ENCODE measurements around the gene GPR107.

DNA sequence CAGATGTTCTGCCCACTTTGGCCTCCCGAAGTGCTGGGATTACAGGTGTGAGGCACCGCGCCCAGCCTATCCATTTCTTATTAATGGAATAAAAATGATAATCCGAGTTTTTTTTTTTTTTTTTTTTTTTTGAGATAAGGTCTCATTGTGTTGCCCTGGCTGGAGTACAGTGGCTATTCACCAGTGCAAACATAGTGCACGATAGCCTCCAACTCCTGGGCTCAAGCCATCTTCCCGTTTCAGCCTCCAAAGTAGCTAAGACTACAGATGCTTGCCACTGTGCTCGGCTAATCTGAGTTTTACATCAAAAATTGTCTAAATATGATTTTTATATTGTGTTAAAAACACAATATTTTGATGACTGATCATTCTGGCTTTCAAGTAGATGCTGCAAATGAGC lies 6.6 kb downstream of the GPR107 start:
- TF ChIP-seq RARB (CRISPR knock-in tag; IDR thresholded peaks at IDR 0.05) (no peak), ZC3H10 (CRISPR knock-in tag; IDR thresholded peaks at IDR 0.05) (no peak), ESRRG (CRISPR knock-in tag; IDR thresholded peaks at IDR 0.05) (no peak), SNAI2 (CRISPR knock-in tag; IDR thresholded peaks at IDR 0.05) (no peak), ZNF70 (CRISPR knock-in tag; IDR thresholded peaks at IDR 0.05) (no peak), ZFP3 (CRISPR knock-in tag; IDR thresholded peaks at IDR 0.05) (no peak), ZNF8 (CRISPR knock-in tag; IDR thresholded peaks at IDR 0.05) (no peak), GLIS3 (CRISPR knock-in tag; IDR thresholded peaks at IDR 0.05) (no peak), OSR1 (CRISPR knock-in tag; IDR thresholded peaks at IDR 0.05) (no peak), ISL1 (CRISPR knock-in tag; IDR thresholded peaks at IDR 0.05) (no peak)
- TF ChIP-seq, protein P1, sequence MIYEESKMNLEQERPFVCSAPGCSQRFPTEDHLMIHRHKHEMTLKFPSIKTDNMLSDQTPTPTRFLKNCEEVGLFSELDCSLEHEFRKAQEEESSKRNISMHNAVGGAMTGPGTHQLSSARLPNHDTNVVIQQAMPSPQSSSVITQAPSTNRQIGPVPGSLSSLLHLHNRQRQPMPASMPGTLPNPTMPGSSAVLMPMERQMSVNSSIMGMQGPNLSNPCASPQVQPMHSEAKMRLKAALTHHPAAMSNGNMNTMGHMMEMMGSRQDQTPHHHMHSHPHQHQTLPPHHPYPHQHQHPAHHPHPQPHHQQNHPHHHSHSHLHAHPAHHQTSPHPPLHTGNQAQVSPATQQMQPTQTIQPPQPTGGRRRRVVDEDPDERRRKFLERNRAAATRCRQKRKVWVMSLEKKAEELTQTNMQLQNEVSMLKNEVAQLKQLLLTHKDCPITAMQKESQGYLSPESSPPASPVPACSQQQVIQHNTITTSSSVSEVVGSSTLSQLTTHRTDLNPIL (CRISPR knock-in tag; IDR thresholded peaks at IDR 0.05; ENCODE audit: low read depth): no peak
- TF ChIP-seq, protein P2, sequence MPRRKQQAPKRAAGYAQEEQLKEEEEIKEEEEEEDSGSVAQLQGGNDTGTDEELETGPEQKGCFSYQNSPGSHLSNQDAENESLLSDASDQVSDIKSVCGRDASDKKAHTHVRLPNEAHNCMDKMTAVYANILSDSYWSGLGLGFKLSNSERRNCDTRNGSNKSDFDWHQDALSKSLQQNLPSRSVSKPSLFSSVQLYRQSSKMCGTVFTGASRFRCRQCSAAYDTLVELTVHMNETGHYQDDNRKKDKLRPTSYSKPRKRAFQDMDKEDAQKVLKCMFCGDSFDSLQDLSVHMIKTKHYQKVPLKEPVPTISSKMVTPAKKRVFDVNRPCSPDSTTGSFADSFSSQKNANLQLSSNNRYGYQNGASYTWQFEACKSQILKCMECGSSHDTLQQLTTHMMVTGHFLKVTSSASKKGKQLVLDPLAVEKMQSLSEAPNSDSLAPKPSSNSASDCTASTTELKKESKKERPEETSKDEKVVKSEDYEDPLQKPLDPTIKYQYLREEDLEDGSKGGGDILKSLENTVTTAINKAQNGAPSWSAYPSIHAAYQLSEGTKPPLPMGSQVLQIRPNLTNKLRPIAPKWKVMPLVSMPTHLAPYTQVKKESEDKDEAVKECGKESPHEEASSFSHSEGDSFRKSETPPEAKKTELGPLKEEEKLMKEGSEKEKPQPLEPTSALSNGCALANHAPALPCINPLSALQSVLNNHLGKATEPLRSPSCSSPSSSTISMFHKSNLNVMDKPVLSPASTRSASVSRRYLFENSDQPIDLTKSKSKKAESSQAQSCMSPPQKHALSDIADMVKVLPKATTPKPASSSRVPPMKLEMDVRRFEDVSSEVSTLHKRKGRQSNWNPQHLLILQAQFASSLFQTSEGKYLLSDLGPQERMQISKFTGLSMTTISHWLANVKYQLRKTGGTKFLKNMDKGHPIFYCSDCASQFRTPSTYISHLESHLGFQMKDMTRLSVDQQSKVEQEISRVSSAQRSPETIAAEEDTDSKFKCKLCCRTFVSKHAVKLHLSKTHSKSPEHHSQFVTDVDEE (CRISPR knock-in tag; IDR thresholded peaks at IDR 0.05): no peak
- TF ChIP-seq, protein P3, sequence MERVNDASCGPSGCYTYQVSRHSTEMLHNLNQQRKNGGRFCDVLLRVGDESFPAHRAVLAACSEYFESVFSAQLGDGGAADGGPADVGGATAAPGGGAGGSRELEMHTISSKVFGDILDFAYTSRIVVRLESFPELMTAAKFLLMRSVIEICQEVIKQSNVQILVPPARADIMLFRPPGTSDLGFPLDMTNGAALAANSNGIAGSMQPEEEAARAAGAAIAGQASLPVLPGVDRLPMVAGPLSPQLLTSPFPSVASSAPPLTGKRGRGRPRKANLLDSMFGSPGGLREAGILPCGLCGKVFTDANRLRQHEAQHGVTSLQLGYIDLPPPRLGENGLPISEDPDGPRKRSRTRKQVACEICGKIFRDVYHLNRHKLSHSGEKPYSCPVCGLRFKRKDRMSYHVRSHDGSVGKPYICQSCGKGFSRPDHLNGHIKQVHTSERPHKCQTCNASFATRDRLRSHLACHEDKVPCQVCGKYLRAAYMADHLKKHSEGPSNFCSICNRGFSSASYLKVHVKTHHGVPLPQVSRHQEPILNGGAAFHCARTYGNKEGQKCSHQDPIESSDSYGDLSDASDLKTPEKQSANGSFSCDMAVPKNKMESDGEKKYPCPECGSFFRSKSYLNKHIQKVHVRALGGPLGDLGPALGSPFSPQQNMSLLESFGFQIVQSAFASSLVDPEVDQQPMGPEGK (CRISPR knock-in tag; IDR thresholded peaks at IDR 0.05; ENCODE audit: borderline replicate concordance): no peak
- TF ChIP-seq, protein P4, sequence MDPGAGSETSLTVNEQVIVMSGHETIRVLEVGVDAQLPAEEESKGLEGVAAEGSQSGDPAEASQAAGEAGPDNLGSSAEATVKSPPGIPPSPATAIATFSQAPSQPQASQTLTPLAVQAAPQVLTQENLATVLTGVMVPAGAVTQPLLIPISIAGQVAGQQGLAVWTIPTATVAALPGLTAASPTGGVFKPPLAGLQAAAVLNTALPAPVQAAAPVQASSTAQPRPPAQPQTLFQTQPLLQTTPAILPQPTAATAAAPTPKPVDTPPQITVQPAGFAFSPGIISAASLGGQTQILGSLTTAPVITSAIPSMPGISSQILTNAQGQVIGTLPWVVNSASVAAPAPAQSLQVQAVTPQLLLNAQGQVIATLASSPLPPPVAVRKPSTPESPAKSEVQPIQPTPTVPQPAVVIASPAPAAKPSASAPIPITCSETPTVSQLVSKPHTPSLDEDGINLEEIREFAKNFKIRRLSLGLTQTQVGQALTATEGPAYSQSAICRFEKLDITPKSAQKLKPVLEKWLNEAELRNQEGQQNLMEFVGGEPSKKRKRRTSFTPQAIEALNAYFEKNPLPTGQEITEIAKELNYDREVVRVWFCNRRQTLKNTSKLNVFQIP (CRISPR knock-in tag; IDR thresholded peaks at IDR 0.05; ENCODE audit: borderline replicate concordance, low read depth): no peak
